Caki2 (cell line): Measurements from ENCODE around the gene NAT9. TPM values are rescaled to one million over a fixed set of nuclear protein-coding genes. Genes with fewer than 3 reads are reported as not detected.

Experiments
- DNase-seq: peaks from one replicate; pipeline ENCODE4 v3.0.0-alpha.2; 2015; ENCODE audit warnings: low read depth
- in situ Hi-C: cut with HindIII; loops from 2 replicates; pipeline ENCODE4 v1.10.0; 2016; ENCODE audit warnings: low sequenced_read_pairs, low pct_unique_long_range_greater_than_20kb, mixed read lengths
- total RNA-seq: library from RNA; depleted of rRNA; stranded (reverse); fragments of >200 nt; shearing (Covaris generic); gene quantifications from 2 replicates; pipeline ENCODE4 v1.2.3, GENCODE V29; 2014; ENCODE audit warnings: low replicate concordance

Gene NAT9
- total RNA-seq, 1 experiment from 2014 or later, result 36.8 TPM

DNA sequence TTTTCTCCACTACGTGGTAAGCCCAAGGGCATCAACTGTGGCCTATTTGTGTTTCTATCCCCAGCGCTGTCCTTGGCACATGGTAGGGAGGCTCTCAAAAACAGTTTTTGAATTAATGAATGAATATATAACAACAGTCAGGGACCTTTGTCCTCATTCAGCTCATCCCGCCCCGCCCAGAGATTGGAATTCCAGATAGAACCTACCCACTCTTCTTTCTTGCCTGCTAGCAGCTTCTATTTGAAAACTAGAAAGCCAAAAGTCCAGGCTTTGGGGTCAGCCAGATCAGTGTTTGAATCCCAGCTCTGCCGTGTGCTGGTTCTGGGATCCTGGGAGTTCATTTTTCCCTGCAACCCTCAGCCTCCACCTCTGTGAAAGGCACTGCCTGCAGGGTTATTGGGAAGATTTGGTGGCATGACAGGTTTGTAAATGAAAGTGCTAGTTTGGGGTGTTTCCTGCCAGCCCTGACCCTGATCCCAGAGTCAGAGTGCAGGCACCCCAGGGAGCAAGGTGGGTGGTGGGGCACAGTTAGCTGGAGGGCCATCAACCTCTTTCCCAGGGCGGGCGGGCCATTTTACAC, 23.2 kb downstream of the NAT9 start:
- in situ Hi-C loops, result no loop called here
- no peak for DNase-seq

DNA sequence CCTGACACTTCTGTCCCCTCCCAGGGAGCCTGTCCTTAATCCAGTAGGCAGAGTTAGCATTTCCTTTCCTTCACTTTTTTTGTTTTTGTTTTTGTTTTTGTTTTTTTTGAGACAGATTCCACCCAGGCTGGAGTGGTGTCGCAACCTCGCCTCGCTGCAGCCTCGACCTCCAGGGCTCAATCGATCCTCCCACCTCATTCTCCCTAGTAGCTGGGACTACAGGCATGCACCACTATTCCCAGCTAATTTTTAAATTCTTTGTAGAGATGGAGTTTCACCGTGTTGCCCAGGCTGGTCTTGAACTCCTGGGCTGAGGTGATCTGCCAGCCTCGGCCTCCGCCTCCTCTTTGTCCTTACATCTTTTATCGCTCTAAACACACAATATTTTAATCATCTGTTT, 23.7 kb downstream of the NAT9 start:
- DNase-seq, result no peak
- in situ Hi-C loops, result no loop called here

DNA sequence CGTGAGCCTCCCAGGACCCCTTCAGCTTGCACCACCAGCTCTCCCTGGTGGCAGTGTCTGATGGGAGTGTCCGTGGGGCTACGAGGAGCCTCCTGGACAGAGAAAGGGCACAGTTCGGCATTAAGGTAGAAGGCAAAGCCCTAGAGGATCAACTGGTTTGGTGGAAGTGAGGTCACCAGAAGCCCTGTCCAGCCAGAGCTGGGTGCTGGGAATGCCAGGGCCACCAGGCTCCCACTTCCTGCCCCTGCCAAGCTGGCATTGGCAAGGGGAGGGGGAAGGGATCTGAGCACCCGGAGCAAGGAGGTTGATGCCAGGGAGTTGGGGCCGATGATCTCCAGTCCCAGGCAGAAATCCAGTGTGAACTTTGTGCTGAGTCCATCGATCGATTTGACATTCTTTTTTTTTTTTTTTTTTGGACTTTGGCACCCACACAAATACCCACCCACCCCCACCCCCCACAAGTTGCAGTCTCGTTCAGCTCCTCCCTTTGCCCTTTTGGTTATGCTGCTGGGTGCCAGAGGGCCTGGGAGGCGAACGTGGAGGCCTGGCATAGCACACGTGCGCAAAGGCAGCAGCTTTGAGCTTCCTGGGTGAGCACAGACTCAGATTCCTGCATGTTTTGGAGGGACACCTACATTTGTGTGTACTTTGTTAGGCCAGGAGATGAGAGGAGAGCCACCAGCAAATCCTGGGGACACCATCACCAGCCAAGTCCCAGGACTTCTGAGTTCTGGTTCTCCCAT, 25.6 kb downstream of the NAT9 start:
- in situ Hi-C loops, result no loop called here
- no peak for DNase-seq

DNA sequence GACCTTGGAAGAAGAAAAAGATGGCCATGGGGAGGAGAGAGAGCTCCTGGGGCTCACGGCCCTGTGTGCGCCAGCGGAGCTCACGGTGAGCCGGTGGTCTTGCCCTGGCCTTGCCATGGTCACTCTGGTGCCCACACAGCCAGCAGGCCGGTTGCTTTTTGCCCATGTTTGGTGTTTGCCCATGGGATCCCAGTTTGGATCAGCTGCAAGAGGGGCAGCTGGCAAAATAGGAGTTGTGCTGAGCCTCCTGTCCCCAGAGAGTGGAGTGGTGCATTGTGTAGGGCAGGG, 26.2 kb downstream of the NAT9 start:
- in situ Hi-C loops, result no loop called here
- DNase-seq, result no peak

DNA sequence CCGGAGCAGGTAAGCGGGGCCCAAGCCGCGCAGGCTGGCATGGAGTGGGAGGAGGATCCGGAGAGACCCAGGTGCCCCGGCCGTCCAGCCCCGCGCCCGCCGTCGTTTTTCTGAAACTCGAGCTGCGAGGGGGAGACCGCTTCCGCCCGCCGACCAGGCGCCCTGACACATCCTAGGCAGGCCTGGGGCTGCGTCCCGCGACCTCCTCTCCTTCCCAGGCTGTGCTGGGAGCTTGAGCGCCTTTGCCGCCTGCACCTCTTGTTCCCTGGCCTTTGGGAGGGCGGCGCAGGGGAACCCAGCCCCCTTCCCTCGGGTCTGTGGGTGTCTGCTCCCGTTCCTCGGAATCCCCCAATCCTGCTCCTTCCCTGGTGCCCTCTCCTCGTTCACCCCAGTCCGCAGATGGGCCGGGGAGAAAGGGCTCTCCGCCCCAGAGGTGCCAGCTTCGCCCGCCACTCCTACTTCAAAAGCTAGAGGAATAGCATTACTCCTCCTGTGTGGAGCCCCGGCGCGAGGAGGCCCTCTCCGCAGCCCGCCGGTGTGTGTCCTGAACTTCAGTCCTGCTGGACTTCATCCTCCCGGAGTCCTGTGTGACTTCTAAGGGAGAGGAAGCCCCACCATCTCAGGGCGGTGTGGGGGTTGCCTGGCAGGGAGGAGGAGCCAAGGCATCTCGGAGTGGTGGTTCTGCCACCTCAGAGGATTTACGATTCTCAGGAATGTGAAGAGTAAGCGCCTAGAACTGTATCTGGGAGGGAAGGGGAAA, 26.7 kb downstream of the NAT9 start:
- in situ Hi-C loops, result no loop called here
- no peak for DNase-seq

DNA sequence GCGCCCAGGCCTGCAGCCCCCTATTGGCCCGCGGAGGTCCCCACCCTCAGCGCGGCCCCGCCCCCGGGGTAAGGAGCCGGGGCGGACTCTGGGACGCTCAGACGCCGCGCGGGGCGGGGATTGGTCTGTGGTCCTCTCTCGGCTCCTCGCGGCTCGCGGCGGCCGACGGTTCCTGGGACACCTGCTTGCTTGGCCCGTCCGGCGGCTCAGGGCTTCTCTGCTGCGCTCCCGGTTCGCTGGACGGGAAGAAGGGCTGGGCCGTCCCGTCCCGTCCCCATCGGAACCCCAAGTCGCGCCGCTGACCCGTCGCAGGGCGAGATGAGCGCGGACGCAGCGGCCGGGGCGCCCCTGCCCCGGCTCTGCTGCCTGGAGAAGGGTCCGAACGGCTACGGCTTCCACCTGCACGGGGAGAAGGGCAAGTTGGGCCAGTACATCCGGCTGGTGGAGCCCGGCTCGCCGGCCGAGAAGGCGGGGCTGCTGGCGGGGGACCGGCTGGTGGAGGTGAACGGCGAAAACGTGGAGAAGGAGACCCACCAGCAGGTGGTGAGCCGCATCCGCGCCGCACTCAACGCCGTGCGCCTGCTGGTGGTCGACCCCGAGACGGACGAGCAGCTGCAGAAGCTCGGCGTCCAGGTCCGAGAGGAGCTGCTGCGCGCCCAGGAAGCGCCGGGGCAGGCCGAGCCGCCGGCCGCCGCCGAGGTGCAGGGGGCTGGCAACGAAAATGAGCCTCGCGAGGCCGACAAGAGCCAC, 27.4 kb downstream of the NAT9 start, which contains the start of gene NHERF1:
Gene NHERF1, plus strand, starts transcription at position 100 of the 750 bp plus-strand sequence. Its CDS starts 219 bp downstream, at position 319.
- in situ Hi-C loops, result no loop called here
- no peak for DNase-seq

DNA sequence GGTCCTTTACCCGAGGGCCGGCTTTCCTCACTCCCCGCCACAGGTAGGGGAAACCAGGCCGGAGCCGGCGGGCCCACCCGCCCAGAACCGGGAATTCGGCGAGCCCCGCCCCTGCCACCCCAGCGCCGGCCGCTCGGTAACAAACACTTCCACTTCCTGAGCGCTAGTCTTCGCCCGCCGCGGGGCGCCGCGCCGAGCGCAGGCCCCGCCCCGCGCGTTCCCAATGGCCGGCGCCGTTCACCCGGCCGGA, 27.9 kb downstream of the NAT9 start:
- in situ Hi-C loops, result no loop called here
- DNase-seq, result peak; percentile 92

DNA sequence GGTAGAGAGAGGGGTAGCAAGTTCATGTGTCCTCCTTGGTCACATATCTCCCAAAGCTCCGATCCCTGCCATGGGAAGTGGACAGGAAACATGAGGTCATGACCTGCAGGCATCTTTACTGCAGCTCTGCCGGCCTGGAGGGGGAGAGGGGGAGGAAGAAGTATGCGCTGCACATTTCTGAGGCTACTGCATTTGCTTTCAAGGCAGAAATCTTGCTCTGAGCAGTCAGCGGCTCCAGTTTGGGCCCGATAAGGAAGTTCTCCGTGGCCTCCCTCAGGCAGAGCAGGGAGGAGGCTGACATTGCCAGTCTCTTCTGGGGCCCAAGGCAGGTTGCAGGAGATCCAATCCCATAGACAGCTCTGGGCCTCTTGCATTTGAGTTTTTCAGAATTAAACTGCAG, 29.2 kb downstream of the NAT9 start:
- in situ Hi-C loops, result no loop called here
- no peak for DNase-seq

DNA sequence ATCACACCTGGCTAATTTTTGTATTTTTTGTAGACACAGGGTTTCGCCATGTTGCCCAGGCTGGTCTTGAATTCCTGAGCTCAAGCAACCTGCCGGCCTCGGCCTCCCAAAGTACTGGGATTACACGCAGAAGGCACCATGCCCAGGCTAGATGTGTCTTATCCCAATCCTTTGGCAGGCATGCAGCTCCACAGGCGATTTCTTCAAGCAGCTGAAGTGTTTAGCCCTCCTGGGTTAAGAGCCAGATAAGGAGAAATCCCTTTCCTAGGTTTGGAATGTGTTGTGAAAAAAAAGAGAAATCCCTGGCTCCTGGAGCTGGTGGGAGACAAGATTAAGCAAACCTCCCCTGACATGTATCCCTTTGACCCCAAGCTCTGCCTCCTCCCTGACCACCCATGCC, 29.8 kb downstream of the NAT9 start:
- DNase-seq, result no peak
- in situ Hi-C loops, result no loop called here

DNA sequence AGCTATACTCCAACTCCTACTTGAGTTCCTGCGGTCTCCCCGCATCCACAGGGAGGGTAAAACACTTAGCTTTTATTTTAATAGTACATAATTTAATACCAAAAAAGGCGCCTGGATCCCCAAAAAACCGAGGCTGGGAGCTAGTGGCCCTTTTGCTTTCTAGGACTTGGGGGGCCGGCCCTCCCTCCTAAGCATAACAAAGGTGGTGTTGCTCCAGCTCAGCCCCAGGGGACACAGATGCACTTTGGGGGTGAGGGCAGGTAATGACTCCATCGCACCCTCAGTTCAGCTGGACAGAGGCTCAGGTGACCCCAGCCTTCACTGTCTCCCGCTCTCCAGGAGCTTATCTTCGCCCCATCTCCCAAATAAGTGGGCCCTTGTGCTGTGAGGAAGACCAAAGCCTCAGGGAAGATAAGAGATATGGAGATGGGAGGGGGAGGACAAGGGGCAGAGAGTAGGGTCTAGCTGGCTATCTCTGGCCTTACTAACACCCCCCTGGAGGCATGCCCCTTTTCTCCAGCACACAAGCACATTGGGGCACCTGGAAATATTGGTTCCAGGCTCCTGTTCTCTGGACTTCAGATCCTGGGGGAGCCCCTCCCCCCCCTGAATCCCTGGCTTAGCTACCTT, 30.5 kb downstream of the NAT9 start:
- in situ Hi-C loops, result no loop called here

DNA sequence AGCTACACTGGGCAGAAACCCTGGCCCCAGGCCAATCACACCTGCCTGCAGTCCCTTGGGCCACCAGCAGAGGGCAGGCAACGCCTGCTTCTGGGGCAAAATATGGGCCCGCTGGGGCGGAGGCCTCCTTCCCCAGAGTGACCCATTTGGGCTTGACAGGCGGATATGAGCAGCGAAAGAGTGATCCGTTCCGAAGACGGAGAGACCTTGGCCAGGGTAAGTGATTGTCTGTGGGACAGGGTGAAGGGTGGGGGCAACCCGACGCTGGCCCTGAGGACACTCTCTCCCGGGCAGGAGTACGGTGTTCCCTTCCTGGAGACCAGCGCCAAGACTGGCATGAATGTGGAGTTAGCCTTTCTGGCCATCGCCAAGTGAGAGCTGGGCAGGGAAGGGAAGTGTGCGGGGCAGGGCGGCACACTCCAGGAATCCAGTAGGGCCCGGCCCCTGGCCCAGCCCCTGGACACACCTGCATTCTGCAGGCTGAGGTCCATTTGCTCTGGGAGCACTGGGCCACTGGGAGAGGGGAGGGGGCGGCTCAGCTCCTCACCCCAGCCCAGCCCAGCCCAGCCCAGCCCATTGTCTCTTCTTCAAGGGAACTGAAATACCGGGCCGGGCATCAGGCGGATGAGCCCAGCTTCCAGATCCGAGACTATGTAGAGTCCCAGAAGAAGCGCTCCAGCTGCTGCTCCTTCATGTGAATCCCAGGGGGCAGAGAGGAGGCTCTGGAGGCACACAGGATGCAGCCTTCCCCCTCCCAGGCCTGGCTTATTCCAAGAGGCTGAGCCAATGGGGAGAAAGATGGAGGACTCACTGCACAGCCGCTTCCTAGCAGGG, 31.2 kb downstream of the NAT9 start:
- in situ Hi-C loops, result no loop called here
- DNase-seq, result peak; percentile 63

More for the DNA sequence above, 30.5 kb downstream of the NAT9 start:
- no peak for DNase-seq

DNA sequence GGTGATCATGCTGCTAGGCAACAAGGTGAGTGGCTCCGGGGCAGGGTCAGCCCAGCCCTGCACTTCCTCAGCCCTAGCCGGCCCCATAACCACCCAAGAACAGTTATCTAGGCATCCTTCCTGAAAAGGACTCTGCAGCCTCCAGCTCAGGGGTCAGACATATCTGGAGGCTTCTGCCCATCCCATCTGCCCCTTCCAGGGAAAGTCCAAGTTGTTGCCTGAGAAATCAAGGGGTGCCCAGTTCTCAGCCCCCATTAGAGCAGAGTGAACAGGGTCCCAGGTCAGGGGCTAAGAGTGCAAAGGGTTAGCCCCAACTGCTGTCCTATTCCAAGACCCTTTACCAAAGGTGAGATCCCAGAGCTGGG, 31.8 kb downstream of the NAT9 start:
- in situ Hi-C loops, result no loop called here
- DNase-seq, result no peak

DNA sequence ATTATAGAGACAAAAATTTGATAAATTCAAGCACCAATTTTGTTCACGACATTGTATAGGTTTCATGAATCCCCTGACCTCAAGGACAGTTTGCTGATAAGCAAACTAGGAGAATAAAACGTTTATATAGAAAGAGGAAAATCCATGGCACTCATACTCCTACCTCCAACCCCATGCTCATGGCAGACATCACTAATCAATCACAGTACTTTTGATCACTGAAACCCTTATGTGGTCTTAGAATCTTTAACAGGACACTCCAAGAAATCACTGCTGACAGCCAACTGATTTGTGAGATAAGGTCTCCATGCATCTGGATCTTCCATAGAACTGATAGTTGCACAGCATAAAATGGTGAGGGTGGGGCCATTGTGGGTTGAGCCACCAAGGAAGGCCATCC, 32.4 kb downstream of the NAT9 start:
- in situ Hi-C loops, result no loop called here

DNA sequence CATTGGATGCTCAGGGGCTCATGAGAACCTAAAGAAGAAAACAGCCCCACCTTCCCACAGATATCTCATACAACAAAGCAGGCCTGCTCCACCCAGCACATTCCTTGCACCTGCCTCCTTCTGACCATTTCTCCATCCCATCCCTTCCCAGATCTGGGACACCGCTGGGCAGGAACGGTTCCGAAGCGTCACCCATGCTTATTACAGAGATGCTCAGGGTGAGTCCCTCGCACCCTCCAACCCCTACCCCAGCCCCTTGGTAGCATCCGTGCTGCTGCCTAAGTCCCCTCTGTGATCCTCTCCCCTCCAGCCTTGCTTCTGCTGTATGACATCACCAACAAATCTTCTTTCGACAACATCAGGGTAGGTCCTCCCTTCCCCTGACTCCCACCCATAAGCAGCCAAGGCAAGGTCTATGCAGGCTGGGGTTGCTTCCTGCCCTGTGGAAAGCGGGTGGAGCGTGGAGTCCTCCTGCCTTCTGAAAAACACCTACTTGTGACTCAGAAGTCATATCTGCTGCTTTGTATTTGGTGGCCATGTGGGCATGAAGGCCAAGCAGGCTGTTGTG, 33.1 kb downstream of the NAT9 start:
- in situ Hi-C loops, result no loop called here
- DNase-seq, result no peak

More for the DNA sequence above, 32.4 kb downstream of the NAT9 start:
- no peak for DNase-seq

DNA sequence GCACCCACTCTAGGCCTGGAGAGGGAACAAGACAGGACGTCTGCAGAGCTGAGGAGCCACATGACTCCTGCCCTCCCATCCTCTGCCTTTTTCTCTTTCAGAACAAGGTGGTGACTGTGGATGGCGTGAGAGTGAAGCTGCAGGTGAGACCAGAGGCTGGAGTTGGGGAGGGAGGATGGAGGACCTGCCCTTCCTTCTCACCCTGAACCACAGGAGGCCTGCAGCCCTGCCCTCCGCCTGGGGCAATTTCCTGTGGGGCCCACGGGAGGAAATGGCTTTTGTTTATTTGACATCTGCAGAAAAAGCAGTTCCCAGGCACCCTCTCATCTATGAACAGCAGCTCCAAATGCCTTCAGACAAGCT, 34.0 kb downstream of the NAT9 start:
- DNase-seq, result no peak
- in situ Hi-C loops, result no loop called here

DNA sequence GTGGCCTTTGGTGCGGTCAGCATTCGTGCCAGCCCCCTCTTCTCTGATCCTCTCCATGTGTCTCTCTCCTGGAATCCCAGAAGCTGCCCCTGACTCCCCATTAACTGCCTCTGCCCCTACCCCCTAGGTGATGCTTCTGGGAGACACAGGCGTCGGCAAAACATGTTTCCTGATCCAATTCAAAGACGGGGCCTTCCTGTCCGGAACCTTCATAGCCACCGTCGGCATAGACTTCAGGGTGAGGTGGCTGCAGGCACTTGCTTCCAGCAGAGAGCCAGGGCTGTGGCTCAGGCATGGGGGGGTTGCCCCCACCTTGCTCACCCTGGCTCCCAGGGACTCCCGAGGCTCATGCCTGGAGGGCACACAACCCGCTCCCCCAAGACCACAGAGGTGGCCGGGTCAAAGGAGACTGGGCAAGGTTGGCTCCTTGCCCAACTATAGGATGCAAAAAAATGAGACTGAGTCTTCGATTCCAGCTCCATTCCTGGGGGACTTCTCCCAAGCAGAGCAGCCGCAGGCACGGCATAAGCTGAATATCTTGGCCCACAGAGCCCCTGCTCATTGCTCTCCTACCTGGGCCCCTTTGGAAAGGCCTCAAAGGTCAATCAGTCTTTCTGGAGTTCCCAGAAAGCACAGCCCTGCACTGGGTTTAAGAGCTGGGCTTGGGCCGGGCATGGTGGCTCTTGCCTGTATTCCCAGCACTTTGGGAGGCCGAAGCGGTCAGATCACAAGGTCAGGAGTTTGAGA, 35.3 kb downstream of the NAT9 start:
- DNase-seq, result no peak
- in situ Hi-C loops, result no loop called here

DNA sequence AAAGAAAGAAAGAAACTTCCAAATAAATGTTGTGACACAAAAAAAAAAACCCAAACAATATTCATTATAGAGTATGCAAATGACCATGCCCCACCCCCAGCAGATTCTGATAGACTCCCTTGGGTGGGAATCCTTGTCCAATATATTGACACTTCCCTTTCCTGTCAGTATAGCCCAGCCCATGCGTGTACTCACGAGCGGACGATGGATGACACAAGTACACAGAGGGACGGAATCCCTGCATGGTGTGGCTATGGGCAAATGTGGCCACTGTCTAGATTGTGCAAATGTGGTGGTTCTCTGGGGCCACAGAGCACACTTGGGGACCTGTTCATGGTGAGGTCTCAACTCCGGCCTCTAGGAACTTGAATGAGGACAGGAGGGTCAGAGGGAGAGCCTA, 36.0 kb downstream of the NAT9 start:
- in situ Hi-C loops, result no loop called here
- DNase-seq, result no peak
